Heart left ventricle (tissue), 16 donors: Measurements from ENCODE around the gene CLRN1. TPM values are rescaled to one million over a fixed set of nuclear protein-coding genes. Genes with fewer than 3 reads are reported as not detected.

Source experiments
- ATAC-seq, 4 donors: fragments of 200-7000 bp; cut with Tn5 transposase; one replicate each; pipeline ENCODE4 v1.9.1; 2020 to 2022; ENCODE audit warnings: moderate library complexity in 4 of 4, mild to moderate bottlenecking in 3 of 4, moderate number of reproducible peaks in 1 of 4
- DNase-seq, 5 donors: peaks; one replicate each; pipeline ENCODE4 v3.0.0-alpha.2; 2020
- H3K27ac ChIP-seq, 12 donors: fragments of 200-600 bp; sonication (generic) in 4 of 12; one replicate each; pipeline versions ENCODE4 v1.5.0 to v1.8.0; 2016 to 2022; ENCODE audit warnings: mild to moderate bottlenecking in 2 of 12
- H3K27me3 ChIP-seq, 9 donors: fragments of 200-600 bp; sonication (generic) in 2 of 9; one replicate each; pipeline versions ENCODE4 v1.5.1 to v1.8.0; 2016 to 2022; ENCODE audit warnings: mild to moderate bottlenecking in 3 of 9
- H3K36me3 ChIP-seq, 9 donors: fragments of 200-600 bp; sonication (generic) in 2 of 9; one replicate each; pipeline versions ENCODE4 v1.5.0 to v1.8.0; 2018 to 2022; ENCODE audit warnings: mild to moderate bottlenecking in 2 of 9
- H3K4me1 ChIP-seq, 12 donors: fragments of 200-600 bp; sonication (generic) in 4 of 12; one replicate each; pipeline versions ENCODE4 v1.5.0 to v1.8.0; 2016 to 2022; ENCODE audit warnings: mild to moderate bottlenecking in 3 of 12
- H3K4me3 ChIP-seq, 12 donors: fragments of 200-600 bp; sonication (generic) in 4 of 12; one replicate each; pipeline versions ENCODE4 v1.5.0 to v1.8.0; 2017 to 2022; ENCODE audit warnings: mild to moderate bottlenecking in 9 of 12, moderate library complexity in 4 of 12
- H3K9me3 ChIP-seq, 12 donors: fragments of 200-600 bp; sonication (generic) in 4 of 12; one replicate each; pipeline versions ENCODE4 v1.5.0 to v1.8.0; 2016 to 2022; ENCODE audit warnings: mild to moderate bottlenecking in 1 of 12
- POLR2A ChIP-seq, 2 donors: fragments of 450-650 bp; IDR thresholded peaks; one replicate each; pipeline ENCODE4 v1.6.1; 2017; ENCODE audit warnings: antibody characterized with exemption in 2 of 2, mild to moderate bottlenecking in 2 of 2, moderate library complexity in 2 of 2
- WGBS, 4 donors: extraction: QIAGEN DNeasy Blood & Tissue Kit in 2 of 4; methylation state at CpG; one replicate each; pipeline versions ENCODE4 v1.1.5 to v1.1.7; 2013 to 2018; 5-methylcytosine and 5-hydroxymethylcytosine counted together
- intact Hi-C, 10 donors: fragments of 100-400 bp; cut with DNase I; formaldehyde crosslinking; loops; one replicate each; pipeline versions ENCODE4 v1.11.1 to v1.14.2; 2022
- polyA plus RNA-seq, 2 donors: library from polyadenylated mRNA; stranded (reverse); fragments of 200-250 nt; gene quantifications; one replicate each; pipeline ENCODE4 v1.2.3, GENCODE V29; 2013
- total RNA-seq, 9 donors: library from RNA; depleted of rRNA in 2 of 9; stranded (reverse); fragments of >200 nt in 2 of 9; fragmentation: NEBNext Ultra II Directional in 3 of 9; extraction: Animal tissue kit (Norgen Biotek cat#: 25700) in 3 of 9; gene quantifications; one replicate each; pipeline versions ENCODE4 v1.1.0 to v1.2.4, GENCODE V29; 2016 to 2023
- TF ChIP-seq, protein P1 (sequence below), 12 donors: fragments of 200-600 bp; sonication (generic) in 4 of 12; IDR thresholded peaks; one replicate each; pipeline versions ENCODE4 v1.5.0 to v1.8.0; 2018 to 2022; ENCODE audit warnings: antibody characterized with exemption in 12 of 12, mild to moderate bottlenecking in 5 of 12
- donor health status: ischemic (EF 13 %, LVEDD 7.1; RV severe dilation, severe dysfunction).
- donor health status: healthy with polysubstance abuse.
- donor health status: DM: no; HTN: yes; CAD: no.
- donor health status: DM: no; HTN: no; CAD: no.
- donor health status: ischemic (EF 25% LVEDD 6.9; RV normal size, moderate dysfunction).
- donor health status: ischemic (EF 25% LVEDD 5.7; RV mildly dilated, moderate dysfunction).
- donor health status: healthy.
- donor health status: DM: yes; HTN: yes; CAD: no.
- donor health status: ischemic (EF 35%, LVEDD 5.7; RV mildly dilated, moderate dysfunction).
- donor health status: nonischemic (EF 11% LVEDD 7.7; RV severe dilation, severe dysfunction).
- donor health status: DM: yes; HTN: yes; CAD: no.
- donor health status: PGD.
- donor health status: ischemic (EF 29% LVEDD 5.4; RV normal size, mild dysfunction).
- donor health status: nonischemic (EF 23%, LVEDD 6.1; RV moderate dilation, normal function).

Gene CLRN1
- total and polyA plus RNA-seq, 11 donors, result not detected

DNA sequence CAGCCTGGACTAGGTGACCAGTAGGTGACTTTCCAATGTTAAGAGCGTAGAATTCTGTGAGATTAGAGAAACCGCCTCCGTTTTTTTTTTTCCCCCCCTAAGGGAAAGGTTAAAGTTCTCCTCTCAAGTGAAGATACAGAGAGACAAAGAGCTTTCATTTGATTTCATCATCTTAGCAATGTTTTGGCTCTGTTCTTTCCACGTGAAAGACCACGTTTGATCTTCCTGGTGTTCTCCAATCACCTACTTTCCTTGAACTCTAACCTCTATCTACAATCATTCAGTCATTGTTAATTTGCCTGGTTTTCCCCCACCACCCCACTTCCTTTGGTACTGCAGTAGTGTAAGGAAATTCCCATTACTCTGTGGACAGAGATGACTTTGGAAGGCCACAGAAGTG is 36.9 kb upstream of the CLRN1 start:
- ATAC-seq, result no peak
- DNase-seq, result no peak
- WGBS, 4 donors, result 90 to 95% (median 91%) methylated on average over 5 of the region's 5 CpGs
- intact Hi-C loops, result loop anchor here in 1 of 10 donors (5.0 kb wide), 1 partner anchor 133 kb away; no protein-coding TSS in a partner anchor
- H3K36me3 ChIP-seq, result no peaks in the 10 kb centered on the region
- no peak overlapping the region for H3K4me3 ChIP-seq
- H3K27ac ChIP-seq, result no peak overlapping the region
- TF ChIP-seq, protein P1, sequence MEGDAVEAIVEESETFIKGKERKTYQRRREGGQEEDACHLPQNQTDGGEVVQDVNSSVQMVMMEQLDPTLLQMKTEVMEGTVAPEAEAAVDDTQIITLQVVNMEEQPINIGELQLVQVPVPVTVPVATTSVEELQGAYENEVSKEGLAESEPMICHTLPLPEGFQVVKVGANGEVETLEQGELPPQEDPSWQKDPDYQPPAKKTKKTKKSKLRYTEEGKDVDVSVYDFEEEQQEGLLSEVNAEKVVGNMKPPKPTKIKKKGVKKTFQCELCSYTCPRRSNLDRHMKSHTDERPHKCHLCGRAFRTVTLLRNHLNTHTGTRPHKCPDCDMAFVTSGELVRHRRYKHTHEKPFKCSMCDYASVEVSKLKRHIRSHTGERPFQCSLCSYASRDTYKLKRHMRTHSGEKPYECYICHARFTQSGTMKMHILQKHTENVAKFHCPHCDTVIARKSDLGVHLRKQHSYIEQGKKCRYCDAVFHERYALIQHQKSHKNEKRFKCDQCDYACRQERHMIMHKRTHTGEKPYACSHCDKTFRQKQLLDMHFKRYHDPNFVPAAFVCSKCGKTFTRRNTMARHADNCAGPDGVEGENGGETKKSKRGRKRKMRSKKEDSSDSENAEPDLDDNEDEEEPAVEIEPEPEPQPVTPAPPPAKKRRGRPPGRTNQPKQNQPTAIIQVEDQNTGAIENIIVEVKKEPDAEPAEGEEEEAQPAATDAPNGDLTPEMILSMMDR (IDR thresholded peaks at IDR 0.05), result no peak
- no peak for TF ChIP-seq POLR2A (IDR thresholded peaks at IDR 0.05)
- H3K9me3 ChIP-seq, result no peaks in the 10 kb centered on the region
- no peaks in the 10 kb centered on the region for H3K4me1 ChIP-seq
- no peaks in the 10 kb centered on the region for H3K27me3 ChIP-seq

DNA sequence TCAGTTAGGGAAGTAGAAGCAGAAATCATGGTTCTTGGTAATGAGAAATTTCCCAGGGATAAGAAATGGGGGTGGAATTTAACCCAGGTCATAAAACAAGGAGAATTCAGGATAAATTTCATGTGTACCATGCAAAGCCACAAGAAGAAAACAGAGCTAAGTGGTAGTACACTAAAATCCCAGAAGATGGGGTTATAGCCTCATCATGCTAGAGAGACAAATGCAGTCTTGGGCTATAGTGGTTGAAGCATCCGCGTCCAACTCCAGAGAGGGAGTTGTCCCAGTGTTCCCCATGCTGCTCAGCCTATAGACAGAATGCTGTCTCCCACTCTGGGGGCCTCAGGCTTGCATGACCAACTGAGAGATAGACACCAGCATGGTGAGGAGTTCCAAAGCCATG is 36.2 kb upstream of the CLRN1 start:
- 28 to 52% (median 37%) methylated on average over 2 of the region's 2 CpGs for WGBS, 4 donors
- Histone ChIP-seq H3K27me3 (no peaks in the 10 kb centered on the region), H3K4me1 (no peaks in the 10 kb centered on the region), H3K36me3 (no peaks in the 10 kb centered on the region), H3K9me3 (no peaks in the 10 kb centered on the region), H3K4me3 (no peak overlapping the region), H3K27ac (no peak overlapping the region)
- intact Hi-C loops, result loop anchor here in 1 of 10 donors (5.0 kb wide), 1 partner anchor 134 kb away; no protein-coding TSS in a partner anchor
- DNase-seq, result no peak
- TF ChIP-seq POLR2A (IDR thresholded peaks at IDR 0.05), result no peak
- TF ChIP-seq, protein P1 (IDR thresholded peaks at IDR 0.05), result peak in 4 of 12 donors; percentile 15 to 23 (median 20)
- ATAC-seq, result no peak

DNA sequence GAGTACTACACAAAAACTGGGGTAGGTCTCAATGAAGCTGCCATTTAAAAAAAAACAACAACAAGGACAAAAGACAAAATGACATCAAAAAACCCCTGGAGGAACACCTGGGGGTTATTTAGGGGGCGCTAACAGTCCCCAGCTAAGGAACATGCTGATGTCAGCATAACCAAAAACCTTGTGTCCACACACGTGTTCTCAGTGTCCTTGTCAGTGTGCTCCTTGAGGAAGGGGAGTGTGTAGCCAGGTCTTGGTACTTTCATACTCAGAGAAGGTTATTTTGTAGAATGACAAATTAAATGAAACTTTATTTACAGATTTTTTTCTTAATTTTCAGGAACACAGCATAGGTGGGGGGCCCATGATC is 31.2 kb upstream of the CLRN1 start:
- WGBS, 4 donors, result 73 to 81% (median 78%) methylated on average over 2 of the region's 2 CpGs
- ATAC-seq (no peak), DNase-seq (no peak)
- intact Hi-C loops, result no loop called here
- no peaks in the 10 kb centered on the region for H3K9me3 ChIP-seq
- H3K36me3 ChIP-seq, result no peaks in the 10 kb centered on the region
- no peaks in the 10 kb centered on the region for H3K27me3 ChIP-seq
- H3K27ac ChIP-seq, result no peak overlapping the region
- TF ChIP-seq, protein P1 (IDR thresholded peaks at IDR 0.05), result no peak
- no peak for TF ChIP-seq POLR2A (IDR thresholded peaks at IDR 0.05)
- H3K4me3 ChIP-seq, result no peak overlapping the region
- no peaks in the 10 kb centered on the region for H3K4me1 ChIP-seq

DNA sequence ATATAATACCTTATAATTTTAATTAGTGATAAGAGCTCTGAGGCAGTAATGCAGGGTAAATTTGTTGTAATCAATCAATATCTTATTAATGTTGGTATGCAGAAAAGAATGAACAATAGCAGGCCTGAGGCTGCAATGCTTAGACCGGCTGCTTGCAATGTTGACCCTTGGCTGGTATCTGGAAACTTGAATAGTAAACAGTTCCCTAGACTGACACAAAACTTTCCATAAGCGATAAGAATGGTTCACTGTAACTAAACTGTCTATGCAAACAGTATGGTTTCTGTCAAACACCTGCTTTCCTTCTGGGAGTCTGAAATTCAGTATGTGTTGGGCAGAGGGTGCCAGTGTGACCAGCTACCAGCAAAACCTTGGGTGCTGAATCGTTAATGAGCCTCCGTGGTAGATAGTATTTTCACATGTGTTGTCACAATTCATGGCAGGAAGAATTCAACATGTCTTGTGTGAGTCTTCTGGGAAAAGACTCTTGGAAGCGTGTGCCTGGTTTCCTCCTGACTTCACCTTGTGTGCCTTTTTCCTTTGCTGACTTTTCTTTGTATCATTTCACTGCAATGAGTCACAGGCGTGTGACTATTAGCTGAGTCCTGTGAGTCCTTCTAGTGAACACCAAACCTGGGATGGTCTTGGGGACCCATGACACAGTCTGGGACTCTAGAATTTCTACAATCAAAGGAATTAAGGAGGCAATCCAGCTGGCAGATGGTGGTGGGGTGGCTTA is 30.7 kb upstream of the CLRN1 start:
- H3K9me3 ChIP-seq, result no peaks in the 10 kb centered on the region
- H3K27me3 ChIP-seq, result no peaks in the 10 kb centered on the region
- TF ChIP-seq, protein P1 (IDR thresholded peaks at IDR 0.05), result no peak
- TF ChIP-seq POLR2A (IDR thresholded peaks at IDR 0.05), result no peak
- ATAC-seq (no peak), DNase-seq (no peak)
- 62 to 76% (median 70%) methylated on average over 6 of the region's 6 CpGs for WGBS, 4 donors
- intact Hi-C loops, result no loop called here
- no peaks in the 10 kb centered on the region for H3K4me1 ChIP-seq
- no peaks in the 10 kb centered on the region for H3K36me3 ChIP-seq
- no peak overlapping the region for H3K4me3 ChIP-seq
- no peak overlapping the region for H3K27ac ChIP-seq
